ENCODE results near the gene PCDHGB1.
"Not testable (repeated sequence)": the region's sequence is repeated elsewhere in the genome, so short reads cannot be mapped to it uniquely, and the experiment has no call there.

Gene PCDHGB1

GRCh38 chr5:141349917-141350619 lies at the start of gene PCDHGB1:
Gene PCDHGB1, plus strand, starts transcription at chr5:141350099. Its CDS starts 162 bp downstream, at chr5:141350261.
- DNase-seq = peak; percentile 48

- DNase-seq = no peak
Observed at GRCh38 chr5:141303756-141304155, 46.1 kb upstream of the PCDHGB1 start, which contains the start of gene SLC25A2. Gene SLC25A2, minus strand, starts transcription at chr5:141304049. Its CDS starts 184 bp downstream, at chr5:141303865.

- no peak for DNase-seq
Observed at GRCh38 chr5:141306630-141307029, 43.3 kb upstream of the PCDHGB1 start.

- no peak for DNase-seq
Observed at GRCh38 chr5:141313711-141314110, 36.2 kb upstream of the PCDHGB1 start.

GRCh38 chr5:141316963-141317362 lies 32.9 kb upstream of the PCDHGB1 start:
- not testable (repeated sequence) for DNase-seq

- DNase-seq = no peak
Observed at GRCh38 chr5:141319202-141319601, 30.7 kb upstream of the PCDHGB1 start.

GRCh38 chr5:141319699-141320098 lies 30.2 kb upstream of the PCDHGB1 start:
- DNase-seq = no peak

- peak; percentile 94 for DNase-seq
Observed at GRCh38 chr5:141320225-141321169, 29.4 kb upstream of the PCDHGB1 start, which contains the start of gene TAF7. Gene TAF7, minus strand, starts transcription at chr5:141320784. Its CDS starts 740 bp downstream, at chr5:141320044.

- no peak for DNase-seq
Observed at GRCh38 chr5:141322261-141322660, 27.6 kb upstream of the PCDHGB1 start.

GRCh38 chr5:141326088-141326854 lies 23.6 kb upstream of the PCDHGB1 start:
- DNase-seq = peak; percentile 79

- no peak for DNase-seq
Observed at GRCh38 chr5:141328231-141328630, 21.7 kb upstream of the PCDHGB1 start.

GRCh38 chr5:141330299-141331080 lies 19.4 kb upstream of the PCDHGB1 start, which contains the start of gene PCDHGA1:
Gene PCDHGA1, plus strand, starts transcription at chr5:141330514.
- peak; percentile 38 for DNase-seq

- DNase-seq = not testable (repeated sequence)
Observed at GRCh38 chr5:141332571-141332970, 17.3 kb upstream of the PCDHGB1 start.

GRCh38 chr5:141338538-141339306 lies 11.2 kb upstream of the PCDHGB1 start, which contains the start of gene PCDHGA2:
Gene PCDHGA2, plus strand, starts transcription at chr5:141338760.
- DNase-seq = peak; percentile 11

GRCh38 chr5:141340781-141341354 lies 9.0 kb upstream of the PCDHGB1 start:
- DNase-seq = not testable (repeated sequence)

- no peak for DNase-seq
Observed at GRCh38 chr5:141342773-141343172, 7.1 kb upstream of the PCDHGB1 start.

GRCh38 chr5:141343242-141343952 lies 6.5 kb upstream of the PCDHGB1 start, which contains the start of gene PCDHGA3:
Gene PCDHGA3, plus strand, starts transcription at chr5:141343829. Its CDS starts 205 bp downstream, at chr5:141344034.
- DNase-seq = peak; percentile 14

- DNase-seq = no peak
Observed at GRCh38 chr5:141343953-141344463, 5.9 kb upstream of the PCDHGB1 start.

GRCh38 chr5:141345327-141345726 lies 4.6 kb upstream of the PCDHGB1 start:
- DNase-seq = no peak
